Caco-2 (cell line): Measurements from ENCODE around the gene CD276. TPM values are rescaled to one million over a fixed set of nuclear protein-coding genes. Genes with fewer than 3 reads are reported as not detected.

Source experiments
- BruUV-seq: library from RNA; stranded (reverse); fragments of 400-500 nt; replicated peaks from 2 replicates; lab custom pipeline; 2021; lab: Mats Ljungman, UMichigan
- CTCF ChIA-PET: fragments of 300-600 bp; sonication (Branson Sonifier 250); formaldehyde crosslinking; loops from one replicate; lab custom pipeline; 2022; ENCODE audit warnings: antibody characterized with exemption; lab: Charles Lee
- POLR2A ChIA-PET: fragments of 300-600 bp; sonication (Branson Sonifier 250); formaldehyde crosslinking; loops from one replicate; lab custom pipeline; 2022; ENCODE audit warnings: antibody characterized with exemption; lab: Charles Lee
- DNase-seq, 2 experiments: peaks; one replicate each; pipeline versions ENCODE4 v3.0.0 to v3.0.0-alpha.2; 2020 to 2022
- H3K27me3 ChIP-seq: replicated peaks from 2 replicates; pipeline ENCODE4 v1.6.0; 2011; ENCODE audit warnings: low read length; ENCODE audit not compliant: control insufficient read depth, insufficient read depth
- H3K36me3 ChIP-seq: 2 replicates; pipeline ENCODE4 v1.5.1; 2011; ENCODE audit warnings: low read length; ENCODE audit not compliant: control insufficient read depth, insufficient read depth
- H3K4me1 ChIP-seq: fragments of 250-450 bp; sonication (Bioruptor Pico); 2 replicates; pipeline ENCODE4 v1.5.1; 2020; ENCODE audit warnings: mild to moderate bottlenecking
- H3K4me3 ChIP-seq: 2 replicates; pipeline ENCODE4 v1.5.1; 2011; ENCODE audit warnings: low read depth, mild to moderate bottlenecking, control low read depth, low read length
- H3K9me3 ChIP-seq: fragments of 250-450 bp; sonication (Bioruptor Pico); 2 replicates; pipeline ENCODE4 v1.5.1; 2020; ENCODE audit warnings: mild to moderate bottlenecking, moderate library complexity
- H3K27ac Mint-ChIP-seq: one replicate; pipeline ENCODE4 v1.8.0; 2022; ENCODE audit warnings: mixed read lengths; ENCODE audit not compliant: unreplicated experiment
- H3K27me3 Mint-ChIP-seq: one replicate; pipeline ENCODE4 v1.8.0; 2022; ENCODE audit warnings: mixed read lengths; ENCODE audit not compliant: insufficient read depth, unreplicated experiment
- H3K36me3 Mint-ChIP-seq: one replicate; pipeline ENCODE4 v1.8.0; 2022; ENCODE audit warnings: mild to moderate bottlenecking, mixed read lengths; ENCODE audit not compliant: insufficient read depth, unreplicated experiment
- H3K4me1 Mint-ChIP-seq: one replicate; pipeline ENCODE4 v1.8.0; 2022; ENCODE audit warnings: low read depth, mixed read lengths; ENCODE audit not compliant: unreplicated experiment
- H3K4me3 Mint-ChIP-seq: one replicate; pipeline ENCODE4 v1.8.0; 2022; ENCODE audit warnings: mild to moderate bottlenecking, moderate library complexity, mixed read lengths; ENCODE audit not compliant: unreplicated experiment
- H3K9me3 Mint-ChIP-seq: one replicate; pipeline ENCODE4 v1.8.0; 2022; ENCODE audit warnings: mixed read lengths; ENCODE audit not compliant: unreplicated experiment
- intact Hi-C: fragments of 100-400 bp; cut with micrococcal nuclease; formaldehyde crosslinking; loops from one replicate; pipeline ENCODE4 v1.10.0; 2022; ENCODE audit not compliant: unreplicated experiment
- total RNA-seq: library from RNA; stranded (reverse); gene quantifications from 2 replicates; pipeline ENCODE4 v1.2.3, GENCODE V29; 2022
- TF ChIP-seq, protein P1 (sequence below), 2 experiments: fragments of 200-600 bp in 1 of 2; IDR thresholded peaks; 1 replicate in 1 of 2; 2 replicates in 1 of 2; pipeline versions ENCODE4 v1.5.1 to v1.8.0; 2011 to 2022; ENCODE audit warnings: antibody characterized with exemption in 1 of 2, control low read depth in 1 of 2, inconsistent platforms in 1 of 2, low read depth in 1 of 2, low read length in 1 of 2, mild to moderate bottlenecking in 1 of 2, moderate library complexity in 1 of 2; ENCODE audit not compliant: insufficient read depth in 1 of 2, severe bottlenecking in 1 of 2, unreplicated experiment in 1 of 2

CD276 gene
- total RNA-seq, 1 experiment from 2014 or later, result 74.2 TPM

GRCh38 chr15:73751899-73752805 is 68.0 kb downstream of the CD276 start:
- H3K27me3 Mint-ChIP-seq, result peaks cover 25% of the 10 kb centered on the region
- DNase-seq, result no peak
- H3K4me3 Mint-ChIP-seq, result no peak overlapping the region
- H3K4me1 Mint-ChIP-seq, result no peaks in the 10 kb centered on the region
- H3K36me3 ChIP-seq, result no peaks in the 10 kb centered on the region
- intact Hi-C loops, result no loop called here
- CTCF ChIA-PET, result no interaction called here
- no peak overlapping the region for H3K27ac Mint-ChIP-seq
- H3K9me3 ChIP-seq, result no peaks in the 10 kb centered on the region
- H3K27me3 ChIP-seq, result no peaks in the 10 kb centered on the region; the same call in 1 of the 2 replicates
- no peaks in the 10 kb centered on the region for H3K9me3 Mint-ChIP-seq
- POLR2A ChIA-PET, result no interaction called here
- H3K4me1 ChIP-seq, result no peaks in the 10 kb centered on the region
- BruUV-seq, result no TSS peak
- H3K36me3 Mint-ChIP-seq, result no peaks in the 10 kb centered on the region
- TF ChIP-seq, protein P1, sequence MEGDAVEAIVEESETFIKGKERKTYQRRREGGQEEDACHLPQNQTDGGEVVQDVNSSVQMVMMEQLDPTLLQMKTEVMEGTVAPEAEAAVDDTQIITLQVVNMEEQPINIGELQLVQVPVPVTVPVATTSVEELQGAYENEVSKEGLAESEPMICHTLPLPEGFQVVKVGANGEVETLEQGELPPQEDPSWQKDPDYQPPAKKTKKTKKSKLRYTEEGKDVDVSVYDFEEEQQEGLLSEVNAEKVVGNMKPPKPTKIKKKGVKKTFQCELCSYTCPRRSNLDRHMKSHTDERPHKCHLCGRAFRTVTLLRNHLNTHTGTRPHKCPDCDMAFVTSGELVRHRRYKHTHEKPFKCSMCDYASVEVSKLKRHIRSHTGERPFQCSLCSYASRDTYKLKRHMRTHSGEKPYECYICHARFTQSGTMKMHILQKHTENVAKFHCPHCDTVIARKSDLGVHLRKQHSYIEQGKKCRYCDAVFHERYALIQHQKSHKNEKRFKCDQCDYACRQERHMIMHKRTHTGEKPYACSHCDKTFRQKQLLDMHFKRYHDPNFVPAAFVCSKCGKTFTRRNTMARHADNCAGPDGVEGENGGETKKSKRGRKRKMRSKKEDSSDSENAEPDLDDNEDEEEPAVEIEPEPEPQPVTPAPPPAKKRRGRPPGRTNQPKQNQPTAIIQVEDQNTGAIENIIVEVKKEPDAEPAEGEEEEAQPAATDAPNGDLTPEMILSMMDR (IDR thresholded peaks at IDR 0.05; ENCODE audit: insufficient read depth in 1 of 2, low read depth in 1 of 2, low read length in 1 of 2, severe bottlenecking in 1 of 2, unreplicated experiment in 1 of 2), result no peak
- H3K4me3 ChIP-seq, result peak overlapping the region; percentile 23

DNA sequence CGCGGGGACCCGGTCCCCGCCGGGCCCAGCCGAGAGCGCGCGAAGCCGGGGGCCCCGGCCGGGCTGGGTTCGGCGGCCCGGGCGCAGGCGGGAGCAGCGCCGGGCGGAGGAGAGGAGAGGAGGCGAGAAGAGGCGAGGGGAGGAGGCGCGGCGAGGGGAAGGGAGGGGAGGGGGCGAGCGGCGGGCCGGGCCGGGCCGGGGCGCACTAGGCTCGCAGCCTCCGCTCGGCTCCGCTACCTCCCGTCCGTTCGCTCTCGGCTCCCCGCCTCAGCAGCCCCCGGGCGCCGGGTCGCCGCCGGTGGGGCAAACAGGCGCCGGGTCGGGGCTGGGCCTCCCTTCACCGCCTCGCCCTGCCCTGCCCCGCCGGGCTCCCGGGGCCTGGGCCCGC is 68.6 kb downstream of the CD276 start:
- Histone ChIP-seq H3K4me1 (no peaks in the 10 kb centered on the region), H3K36me3 (no peaks in the 10 kb centered on the region), H3K4me3 (peak overlapping the region; percentile 23), H3K9me3 (no peaks in the 10 kb centered on the region), H3K27me3 (no peaks in the 10 kb centered on the region; the same call in 1 of the 2 replicates)
- CTCF ChIA-PET, result interaction anchor here (1.2 kb wide), 1 partner anchor 48 kb away, joined by 3 read pairs; no protein-coding TSS in a partner anchor
- no peak for DNase-seq
- intact Hi-C loops, result no loop called here
- Mint-ChIP-seq H3K4me1 (no peaks in the 10 kb centered on the region), H3K27ac (no peak overlapping the region), H3K9me3 (no peaks in the 10 kb centered on the region), H3K27me3 (peaks cover 22% of the 10 kb centered on the region), H3K36me3 (no peaks in the 10 kb centered on the region), H3K4me3 (no peak overlapping the region)
- POLR2A ChIA-PET, result no interaction called here
- BruUV-seq, result no TSS peak
- TF ChIP-seq, protein P1 (IDR thresholded peaks at IDR 0.05; ENCODE audit: insufficient read depth in 1 of 2, low read depth in 1 of 2, low read length in 1 of 2, severe bottlenecking in 1 of 2, unreplicated experiment in 1 of 2), result no peak

DNA sequence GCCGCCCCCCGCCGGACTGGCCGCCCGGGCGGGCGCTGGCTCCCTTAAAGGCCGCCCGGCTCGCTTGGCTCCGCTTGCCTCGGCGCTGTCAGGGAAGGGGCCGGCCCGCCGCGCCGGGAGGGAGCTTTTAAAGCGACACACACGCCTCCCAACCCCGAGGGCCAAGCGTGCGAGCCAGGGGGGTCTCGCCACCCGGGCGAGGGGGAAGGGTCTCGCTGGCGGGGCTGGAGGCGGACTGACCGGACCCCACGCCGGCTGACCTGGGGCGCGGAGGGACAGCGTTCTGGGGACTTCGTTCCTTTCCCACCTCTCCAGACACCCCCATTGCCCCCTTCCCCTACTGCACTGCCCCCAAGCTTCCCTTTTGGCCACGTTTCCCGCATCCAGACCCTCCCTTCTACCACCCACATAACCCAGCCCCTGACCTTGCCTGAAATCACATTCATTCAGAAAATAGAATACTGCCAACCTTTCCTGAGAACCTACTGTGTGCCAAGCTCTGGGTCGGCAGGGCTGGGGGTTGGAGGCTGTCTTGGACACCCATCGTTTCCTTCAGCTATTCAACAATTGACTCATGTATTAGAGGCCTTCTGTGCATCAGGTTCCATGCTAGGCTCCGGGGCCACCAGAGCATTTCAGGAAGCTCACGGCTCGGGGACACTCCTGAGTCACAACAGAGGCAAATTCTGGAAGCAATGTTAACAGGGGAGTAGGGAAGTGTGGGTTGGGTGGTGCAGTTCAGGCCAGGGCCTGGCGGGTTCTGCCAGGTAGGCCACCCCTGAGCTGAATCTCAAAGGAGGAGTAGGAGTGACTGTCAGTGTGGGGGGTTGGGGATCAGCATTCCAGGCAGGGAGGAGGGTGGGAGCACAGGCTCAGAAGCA is 69.3 kb downstream of the CD276 start, which contains the start of gene INSYN1:
Gene INSYN1 (minus strand): TSS at position 102 of the 881 bp plus-strand sequence. CDS start 2,221 bp downstream, outside the sequence.
- TF ChIP-seq, protein P1 (IDR thresholded peaks at IDR 0.05; ENCODE audit: insufficient read depth in 1 of 2, low read depth in 1 of 2, low read length in 1 of 2, severe bottlenecking in 1 of 2, unreplicated experiment in 1 of 2), result no peak
- no peaks in the 10 kb centered on the region for H3K4me1 Mint-ChIP-seq
- ChIA-PET CTCF (interaction anchor here (1.2 kb wide), 1 partner anchor 49 kb away, joined by 3 read pairs; no protein-coding TSS in a partner anchor), POLR2A (no interaction called here)
- intact Hi-C loops, result no loop called here
- H3K9me3 ChIP-seq, result no peaks in the 10 kb centered on the region
- no peak for DNase-seq
- no TSS peak for BruUV-seq
- no peaks in the 10 kb centered on the region for H3K36me3 ChIP-seq
- H3K9me3 Mint-ChIP-seq, result no peaks in the 10 kb centered on the region
- no peaks in the 10 kb centered on the region for H3K4me1 ChIP-seq
- no peaks in the 10 kb centered on the region; the same call in 1 of the 2 replicates for H3K27me3 ChIP-seq
- peak within 1 kb of the TSS; percentile 23 for H3K4me3 ChIP-seq
- H3K27me3 Mint-ChIP-seq, result peaks cover 22% of the 10 kb centered on the region
- no peaks in the 10 kb centered on the region for H3K36me3 Mint-ChIP-seq
- H3K27ac Mint-ChIP-seq, result no peak within 1 kb of the TSS
- peak within 1 kb of the TSS; percentile 50 for H3K4me3 Mint-ChIP-seq
